ENCODE data around the gene SFT2D3. TPM values are rescaled to one million over a fixed set of nuclear protein-coding genes. Genes with fewer than 3 reads are reported as not detected.

Gene SFT2D3
- total RNA-seq, 1 experiment from 2014 or later: 12.7 TPM

DNA sequence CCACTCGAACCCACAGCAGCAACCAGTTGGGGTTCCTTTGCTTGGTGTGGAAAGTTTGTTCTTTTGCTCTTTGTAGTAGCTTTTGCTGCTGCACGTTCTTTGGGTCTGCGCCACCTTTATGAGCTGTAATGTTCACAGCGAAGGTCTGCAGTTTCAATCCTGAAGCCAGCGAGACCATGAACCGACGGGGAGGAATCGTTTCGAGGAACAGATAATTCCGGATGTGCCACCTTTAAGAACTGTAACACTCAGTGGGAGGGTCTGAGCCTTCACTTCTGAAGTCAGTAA, 41.1 kb upstream of the SFT2D3 start:
- Histone ChIP-seq H3K27ac (no peak overlapping the region), H3K9me3 (replicated peaks) (no peaks in the 10 kb centered on the region), H3K36me3 (no peaks in the 10 kb centered on the region), H3K4me3 (no peak overlapping the region), H3K27me3 (no peaks in the 10 kb centered on the region), H3K4me1 (0 out of 2 replicates have a peak, but pooled peaks cover 4% of the 10 kb centered on the region)
- DNase-seq: no peak

- DNase-seq: no peak
- no peak overlapping the region for H3K4me3 ChIP-seq
- no peaks in the 10 kb centered on the region for H3K36me3 ChIP-seq
- no peaks in the 10 kb centered on the region; the same call in 1 of the 2 replicates for H3K9me3 ChIP-seq (replicated peaks)
- H3K27ac ChIP-seq: no peak overlapping the region
- H3K4me1 ChIP-seq: no peaks in the 10 kb centered on the region
- H3K27me3 ChIP-seq: no peaks in the 10 kb centered on the region
Observed at GRCh38 chr2:127661072-127661649, 40.1 kb upstream of the SFT2D3 start.

- Histone ChIP-seq H3K36me3 (no peaks in the 10 kb centered on the region), H3K27ac (no peak overlapping the region), H3K27me3 (no peaks in the 10 kb centered on the region), H3K9me3 (replicated peaks) (no peaks in the 10 kb centered on the region; the same call in 1 of the 2 replicates), H3K4me3 (no peak overlapping the region), H3K4me1 (no peaks in the 10 kb centered on the region)
- DNase-seq: no peak
Observed at GRCh38 chr2:127661949-127662510, 39.3 kb upstream of the SFT2D3 start.

DNA sequence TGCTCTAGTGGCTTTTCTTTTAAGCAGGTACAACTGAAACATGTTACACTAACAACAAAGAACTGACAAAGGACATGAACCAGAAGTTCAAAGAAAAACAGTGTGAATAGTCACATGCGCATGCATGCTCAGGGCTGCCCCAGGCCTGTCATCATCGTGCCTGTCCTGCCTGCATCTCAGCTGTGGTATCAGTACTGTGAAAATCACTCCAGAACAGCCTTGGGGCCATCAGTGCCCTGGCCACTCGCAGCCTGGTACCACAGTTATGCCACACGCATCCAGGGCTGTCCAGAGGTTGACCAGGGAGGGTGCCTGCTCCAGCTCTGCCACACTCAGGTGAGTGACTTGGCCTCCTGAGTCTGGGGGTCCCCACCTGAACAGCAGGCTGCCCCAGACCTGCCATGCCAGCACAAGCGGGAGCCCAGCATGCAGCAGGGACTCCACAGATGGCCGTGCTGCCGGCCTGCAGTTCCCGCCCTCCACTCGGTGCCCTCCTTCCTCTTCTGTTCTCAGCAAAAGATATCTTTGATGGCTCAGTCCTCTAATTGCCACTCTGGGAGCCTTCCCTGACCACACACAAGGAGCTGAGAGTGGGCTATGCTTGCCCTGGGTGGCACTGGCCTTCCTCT, 38.2 kb upstream of the SFT2D3 start:
- Histone ChIP-seq H3K27me3 (no peaks in the 10 kb centered on the region), H3K4me3 (no peak overlapping the region), H3K9me3 (replicated peaks) (peaks cover 3% of the 10 kb centered on the region; the same call in 1 of the 2 replicates), H3K27ac (no peak overlapping the region), H3K4me1 (no peaks in the 10 kb centered on the region), H3K36me3 (no peaks in the 10 kb centered on the region)
- DNase-seq: no peak

DNA sequence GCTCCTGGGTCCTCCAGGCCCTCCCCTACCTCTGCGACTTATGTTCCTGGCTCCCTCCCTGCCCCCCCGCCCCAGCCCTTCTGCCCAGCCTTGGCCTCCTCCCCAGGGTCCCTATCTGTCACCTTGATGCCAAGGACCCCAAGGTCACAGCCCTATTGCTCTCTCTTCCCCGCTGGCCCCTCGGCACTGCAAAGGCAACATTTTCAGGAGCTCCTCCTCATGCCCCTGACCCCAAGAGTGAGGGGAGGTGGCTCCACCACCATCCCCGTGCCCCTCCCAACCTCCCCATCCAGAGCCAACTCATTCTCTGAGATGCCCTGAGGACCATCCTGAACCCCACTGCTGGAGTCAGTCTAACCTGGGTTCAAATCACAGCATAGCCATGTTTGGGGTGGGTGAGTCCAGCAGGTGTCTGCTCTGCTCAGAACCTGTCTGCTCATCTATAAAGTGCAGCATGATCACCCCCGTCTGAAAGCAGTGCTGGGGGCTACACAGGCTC, 37.7 kb upstream of the SFT2D3 start:
- Histone ChIP-seq H3K4me3 (no peak overlapping the region), H3K27ac (no peak overlapping the region), H3K4me1 (no peaks in the 10 kb centered on the region), H3K36me3 (no peaks in the 10 kb centered on the region), H3K27me3 (no peaks in the 10 kb centered on the region), H3K9me3 (replicated peaks) (peaks cover 4% of the 10 kb centered on the region; the same call in 1 of the 2 replicates)
- DNase-seq: no peak

GRCh38 chr2:127664065-127664894, 37.0 kb upstream of the SFT2D3 start:
- no peak overlapping the region for H3K27ac ChIP-seq

DNA sequence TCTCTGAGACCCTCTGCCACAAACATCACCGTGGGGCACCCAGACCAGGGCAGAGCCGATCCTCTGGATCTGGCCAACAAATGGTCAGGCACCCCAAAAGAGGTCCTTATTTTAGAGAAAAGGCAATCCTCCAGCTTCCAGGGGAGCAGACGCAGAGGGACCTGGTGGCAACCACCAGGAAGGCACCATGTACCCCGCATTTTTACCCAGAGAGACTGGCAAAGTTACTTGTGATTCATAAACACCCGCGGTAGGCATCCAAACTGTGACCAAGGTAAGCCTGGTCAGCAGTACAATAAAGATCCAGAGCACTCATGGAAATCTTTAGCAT, 36.4 kb upstream of the SFT2D3 start:
- H3K4me1 ChIP-seq: no peaks in the 10 kb centered on the region
- H3K4me3 ChIP-seq: no peak overlapping the region
- DNase-seq: no peak
- no peak overlapping the region for H3K27ac ChIP-seq
- no peaks in the 10 kb centered on the region for H3K36me3 ChIP-seq
- H3K27me3 ChIP-seq: no peaks in the 10 kb centered on the region
- H3K9me3 ChIP-seq (replicated peaks): peaks cover 4% of the 10 kb centered on the region; the same call in 1 of the 2 replicates

More at GRCh38 chr2:127664065-127664894, 37.0 kb upstream of the SFT2D3 start:
- Histone ChIP-seq H3K36me3 (no peaks in the 10 kb centered on the region), H3K4me3 (no peak overlapping the region), H3K9me3 (replicated peaks) (peaks cover 4% of the 10 kb centered on the region; the same call in 1 of the 2 replicates), H3K27me3 (no peaks in the 10 kb centered on the region), H3K4me1 (no peaks in the 10 kb centered on the region)
- DNase-seq: no peak

GRCh38 chr2:127665267-127665893, 35.9 kb upstream of the SFT2D3 start:
- no peaks in the 10 kb centered on the region for H3K27me3 ChIP-seq
- no peaks in the 10 kb centered on the region for H3K36me3 ChIP-seq
- H3K4me1 ChIP-seq: no peaks in the 10 kb centered on the region
- H3K4me3 ChIP-seq: no peak overlapping the region
- H3K27ac ChIP-seq: no peak overlapping the region
- DNase-seq: no peak
- peaks cover 4% of the 10 kb centered on the region; the same call in 1 of the 2 replicates for H3K9me3 ChIP-seq (replicated peaks)

DNA sequence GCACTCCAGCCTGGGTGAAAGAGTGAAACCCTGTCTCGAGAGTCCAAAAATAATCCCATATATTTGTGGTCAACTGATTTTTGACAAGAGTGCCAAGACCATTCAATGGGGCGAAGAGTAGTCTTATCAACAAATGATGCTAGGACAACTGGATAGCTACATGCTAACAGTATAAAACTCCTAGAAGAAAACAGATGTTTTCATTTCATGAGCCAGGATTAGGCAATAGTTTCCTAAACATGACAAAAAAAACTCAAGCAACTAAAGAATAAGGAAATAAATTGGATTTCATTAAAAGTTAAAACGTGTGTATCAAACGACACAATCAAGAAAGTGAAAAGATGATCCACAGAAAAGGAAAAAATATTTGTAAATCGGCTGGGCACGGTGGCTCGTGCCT, 32.2 kb upstream of the SFT2D3 start:
- H3K9me3 ChIP-seq (replicated peaks): peaks cover 4% of the 10 kb centered on the region; the same call in 1 of the 2 replicates
- DNase-seq: no peak
- no peaks in the 10 kb centered on the region for H3K27me3 ChIP-seq
- no peaks in the 10 kb centered on the region for H3K36me3 ChIP-seq
- no peak overlapping the region for H3K4me3 ChIP-seq
- no peak overlapping the region for H3K27ac ChIP-seq
- no peaks in the 10 kb centered on the region for H3K4me1 ChIP-seq

DNA sequence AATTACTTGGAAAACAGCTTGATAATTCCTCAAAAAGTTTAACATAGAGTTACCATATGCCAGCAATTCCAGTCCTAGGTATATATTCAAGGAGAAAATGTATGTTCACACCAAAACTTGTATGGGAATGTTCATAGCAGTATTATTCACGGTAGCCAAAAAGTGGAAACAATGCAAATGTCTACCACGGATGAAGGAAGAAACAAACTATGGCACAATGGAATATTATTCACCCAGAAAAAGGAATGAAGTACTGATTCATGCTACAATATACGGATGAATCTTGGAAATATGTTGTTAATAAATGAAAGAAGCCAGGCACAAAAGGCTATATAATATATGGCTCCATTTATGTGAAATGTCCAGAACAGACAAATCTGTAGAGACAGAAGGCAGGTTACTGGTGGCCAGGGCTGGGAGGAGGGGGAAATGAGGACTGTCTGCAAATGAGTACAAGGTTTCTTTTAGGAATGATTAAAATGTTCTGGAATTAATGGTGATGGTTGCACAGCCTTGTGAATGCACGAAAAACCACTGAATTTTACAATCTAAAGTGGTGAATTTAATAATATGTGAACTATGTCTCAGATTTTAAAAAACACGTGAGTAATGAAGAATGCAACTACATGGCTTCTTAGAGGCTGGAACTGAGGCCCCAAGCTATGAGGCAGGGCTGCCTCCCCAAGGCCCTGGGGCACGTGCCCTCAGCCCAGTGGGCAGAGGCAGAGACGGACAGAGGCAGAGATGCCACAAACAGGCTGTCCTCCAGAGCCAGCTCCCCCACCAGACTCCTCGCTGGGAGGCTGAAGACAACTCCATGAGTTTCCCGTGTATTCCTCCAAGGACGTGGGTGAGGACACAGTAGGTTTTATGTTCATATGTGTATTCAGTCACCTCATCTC, 31.0 kb upstream of the SFT2D3 start:
- H3K27ac ChIP-seq: no peak overlapping the region
- H3K27me3 ChIP-seq: no peaks in the 10 kb centered on the region
- H3K36me3 ChIP-seq: no peaks in the 10 kb centered on the region
- peaks cover 4% of the 10 kb centered on the region; the same call in 1 of the 2 replicates for H3K9me3 ChIP-seq (replicated peaks)
- no peak for DNase-seq
- H3K4me1 ChIP-seq: no peaks in the 10 kb centered on the region
- no peak overlapping the region for H3K4me3 ChIP-seq

GRCh38 chr2:127670957-127671290, 30.4 kb upstream of the SFT2D3 start:
- H3K9me3 ChIP-seq (replicated peaks): peaks cover 4% of the 10 kb centered on the region; the same call in 1 of the 2 replicates
- no peak overlapping the region for H3K4me3 ChIP-seq
- H3K27me3 ChIP-seq: no peaks in the 10 kb centered on the region
- no peaks in the 10 kb centered on the region for H3K36me3 ChIP-seq
- no peak for DNase-seq
- H3K27ac ChIP-seq: no peak overlapping the region
- no peaks in the 10 kb centered on the region for H3K4me1 ChIP-seq

DNA sequence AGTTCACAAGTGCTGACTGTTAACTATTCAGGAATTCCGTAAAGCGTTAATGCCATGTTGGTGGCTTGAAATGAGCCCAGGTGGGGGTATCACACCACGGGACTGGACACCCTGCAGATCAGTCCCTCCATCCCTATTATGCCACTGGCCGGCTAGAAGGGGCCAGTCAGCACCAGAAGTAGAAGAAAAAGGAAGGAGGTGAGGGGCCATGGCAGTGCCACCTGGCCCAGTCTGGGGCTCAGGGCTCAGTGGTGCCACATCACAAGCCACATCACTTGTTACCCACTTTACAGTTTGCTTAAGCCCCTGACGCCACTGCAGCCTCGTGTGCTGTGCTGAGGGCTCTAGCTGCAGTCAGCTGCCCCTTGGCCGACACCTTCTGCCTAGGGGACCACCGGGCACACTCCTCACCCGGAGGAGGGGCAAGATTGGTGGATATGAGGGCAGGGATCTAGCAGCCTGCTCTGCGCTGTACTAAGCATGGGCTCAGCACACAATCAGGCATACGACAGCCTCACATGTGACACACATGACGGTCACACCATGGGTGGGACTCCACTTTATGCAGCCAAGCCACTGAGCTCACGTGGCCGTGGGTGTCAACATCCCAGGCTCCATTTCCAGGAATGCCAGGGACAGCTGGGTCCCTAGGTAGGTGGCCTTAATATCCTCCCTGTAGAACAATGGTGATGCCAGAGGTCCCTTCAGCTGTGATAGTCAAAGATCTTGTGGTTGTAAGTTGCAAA, 29.6 kb upstream of the SFT2D3 start:
- Histone ChIP-seq H3K36me3 (no peaks in the 10 kb centered on the region), H3K4me1 (no peaks in the 10 kb centered on the region), H3K27ac (no peak overlapping the region), H3K9me3 (replicated peaks) (peaks cover 4% of the 10 kb centered on the region; the same call in 1 of the 2 replicates), H3K27me3 (no peaks in the 10 kb centered on the region), H3K4me3 (no peak overlapping the region)
- DNase-seq: no peak

Data from SJCRH30 (cell line).